HG03442 (cell line): ENCODE measurements around the gene CDC42BPA.
"Not testable (repeated sequence)": the region's sequence is repeated elsewhere in the genome, so short reads cannot be mapped to it uniquely, and the experiment has no call there.

Experiments
- ATAC-seq: cut with Tn5 transposase; IDR thresholded peaks from one replicate; pipeline ENCODE4 v1.9.1; 2021; ENCODE audit warnings: mild to moderate bottlenecking, moderate library complexity; ENCODE audit not compliant: unreplicated experiment

The CDC42BPA gene

GRCh38 chr1:227311389-227312001 lies 6.8 kb downstream of the CDC42BPA start:
- ATAC-seq, result no peak

- no peak for ATAC-seq
These were observed 9.6 kb downstream of the CDC42BPA start for GRCh38 chr1:227308367-227309336.

- ATAC-seq, result no peak
These were observed 11.6 kb downstream of the CDC42BPA start for GRCh38 chr1:227306689-227307088.

GRCh38 chr1:227305894-227306626 lies 12.2 kb downstream of the CDC42BPA start:
- no peak for ATAC-seq

- ATAC-seq, result no peak
These were observed 13.6 kb downstream of the CDC42BPA start for GRCh38 chr1:227304665-227305064.

- no peak for ATAC-seq
These were observed 14.6 kb downstream of the CDC42BPA start for GRCh38 chr1:227303662-227304061.

- no peak for ATAC-seq
These were observed 17.6 kb downstream of the CDC42BPA start for GRCh38 chr1:227300682-227301081.

GRCh38 chr1:227299688-227300087 lies 18.6 kb downstream of the CDC42BPA start:
- ATAC-seq, result no peak

GRCh38 chr1:227299241-227299627 lies 19.1 kb downstream of the CDC42BPA start:
- no peak for ATAC-seq

GRCh38 chr1:227298512-227299240 lies 19.6 kb downstream of the CDC42BPA start:
- ATAC-seq, result no peak

- ATAC-seq, result no peak
These were observed 21.1 kb downstream of the CDC42BPA start for GRCh38 chr1:227297073-227297793.

- no peak for ATAC-seq
These were observed 22.7 kb downstream of the CDC42BPA start for GRCh38 chr1:227295609-227296008.

- no peak for ATAC-seq
These were observed 32.5 kb downstream of the CDC42BPA start for GRCh38 chr1:227285745-227286144.

GRCh38 chr1:227281371-227281770 lies 36.9 kb downstream of the CDC42BPA start:
- no peak for ATAC-seq

- no peak for ATAC-seq
These were observed 37.5 kb downstream of the CDC42BPA start for GRCh38 chr1:227280836-227281235.

- ATAC-seq, result not testable (repeated sequence)
These were observed 42.1 kb downstream of the CDC42BPA start for GRCh38 chr1:227276156-227276693.

- ATAC-seq, result no peak
These were observed 44.7 kb downstream of the CDC42BPA start for GRCh38 chr1:227273557-227273956.

- no peak for ATAC-seq
These were observed 45.9 kb downstream of the CDC42BPA start for GRCh38 chr1:227272428-227272827.

- no peak for ATAC-seq
These were observed 47.7 kb downstream of the CDC42BPA start for GRCh38 chr1:227270554-227270953.

GRCh38 chr1:227268943-227269342 lies 49.3 kb downstream of the CDC42BPA start:
- ATAC-seq, result no peak
